ENCODE measurements around the gene CCM2.
"Not testable (repeated sequence)": the region's sequence is repeated elsewhere in the genome, so short reads cannot be mapped to it uniquely, and the experiment has no call there.

Gene CCM2

GRCh38 chr7:45103958-45104843 lies 104.2 kb downstream of the CCM2 start:
- DNase-seq (ENCODE audit: low spot score) = no peak

GRCh38 chr7:45104844-45105587 lies 105.0 kb downstream of the CCM2 start:
- DNase-seq (ENCODE audit: low spot score) = no peak

GRCh38 chr7:45105588-45106188 lies 105.7 kb downstream of the CCM2 start:
- DNase-seq (ENCODE audit: low spot score) = no peak

- DNase-seq (ENCODE audit: low spot score) = no peak
Observed at GRCh38 chr7:45106820-45107219, 106.8 kb downstream of the CCM2 start.

GRCh38 chr7:45107356-45107755 lies 107.4 kb downstream of the CCM2 start:
- DNase-seq (ENCODE audit: low spot score) = no peak

- DNase-seq (ENCODE audit: low spot score) = no peak
Observed at GRCh38 chr7:45108863-45109262, 108.9 kb downstream of the CCM2 start.

GRCh38 chr7:45111298-45112223 lies 111.6 kb downstream of the CCM2 start, which contains the start of gene TBRG4:
TSS of gene TBRG4 (minus strand) at chr7:45111697. CDS start at chr7:45109237, 2,460 bp downstream.
- DNase-seq (ENCODE audit: low spot score) = peak; percentile 95

- no peak for DNase-seq (ENCODE audit: low spot score)
Observed at GRCh38 chr7:45112648-45113047, 112.6 kb downstream of the CCM2 start.

- DNase-seq (ENCODE audit: low spot score) = not testable (repeated sequence)
Observed at GRCh38 chr7:45114257-45114656, 114.3 kb downstream of the CCM2 start.

GRCh38 chr7:45114926-45115325 lies 114.9 kb downstream of the CCM2 start:
- no peak for DNase-seq (ENCODE audit: low spot score)

- no peak for DNase-seq (ENCODE audit: low spot score)
Observed at GRCh38 chr7:45116048-45116447, 116.0 kb downstream of the CCM2 start.

- DNase-seq (ENCODE audit: low spot score) = no peak
Observed at GRCh38 chr7:45117582-45117981, 117.6 kb downstream of the CCM2 start.

GRCh38 chr7:45118292-45118691 lies 118.3 kb downstream of the CCM2 start:
- DNase-seq (ENCODE audit: low spot score) = no peak

- DNase-seq (ENCODE audit: low spot score) = no peak
Observed at GRCh38 chr7:45118889-45119331, 118.9 kb downstream of the CCM2 start.

- no peak for DNase-seq (ENCODE audit: low spot score)
Observed at GRCh38 chr7:45119550-45119949, 119.5 kb downstream of the CCM2 start.

GRCh38 chr7:45122975-45123860 lies 123.2 kb downstream of the CCM2 start:
- DNase-seq (ENCODE audit: low spot score) = no peak

GRCh38 chr7:45123913-45124710 lies 124.1 kb downstream of the CCM2 start:
- DNase-seq (ENCODE audit: low spot score) = no peak

GRCh38 chr7:45125193-45125904 lies 125.3 kb downstream of the CCM2 start:
- DNase-seq (ENCODE audit: low spot score) = no peak

All from activated CD4-positive, alpha-beta T cell treated with anti-CD3 and anti-CD28 coated beads, Interleukin-2, Interleukin-4, amounts not matched to agents 100 ng/mL and 50 ng/mL, durations not matched to agents 16 hours and 8 hours (primary cell).